ENCODE results near the gene XPC.
A peak's percentile ranks its signal among the peaks of the same experiment; 100 is the strongest.

Gene XPC

DNA sequence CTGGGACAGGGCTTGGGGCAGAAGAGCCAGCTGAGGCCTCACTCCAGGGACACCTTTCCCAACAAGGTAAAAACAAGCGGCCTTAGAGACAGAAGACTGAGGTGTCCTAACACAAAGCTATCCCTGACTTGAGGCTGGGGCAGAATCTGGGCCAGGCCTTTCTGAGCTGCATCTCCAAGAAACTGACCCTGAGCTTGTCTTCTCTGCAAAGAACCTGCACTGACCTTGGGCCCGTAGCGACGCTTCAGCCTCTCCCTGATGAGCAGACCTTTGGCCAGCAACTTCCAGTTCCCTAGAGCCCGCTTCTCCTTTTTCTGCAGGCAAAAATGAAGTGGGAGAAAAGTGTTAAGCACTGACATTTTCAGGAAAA is 31.4 kb downstream of the XPC start:
- H3K4me3 ChIP-seq (ENCODE audit: low read depth, low read length), result no peak overlapping the region
- no peak for TF ChIP-seq CTCF (IDR thresholded peaks at IDR 0.05; ENCODE audit: low read depth, low read length, missing control alignments)
- no peak for DNase-seq (ENCODE audit: low read depth)

DNA sequence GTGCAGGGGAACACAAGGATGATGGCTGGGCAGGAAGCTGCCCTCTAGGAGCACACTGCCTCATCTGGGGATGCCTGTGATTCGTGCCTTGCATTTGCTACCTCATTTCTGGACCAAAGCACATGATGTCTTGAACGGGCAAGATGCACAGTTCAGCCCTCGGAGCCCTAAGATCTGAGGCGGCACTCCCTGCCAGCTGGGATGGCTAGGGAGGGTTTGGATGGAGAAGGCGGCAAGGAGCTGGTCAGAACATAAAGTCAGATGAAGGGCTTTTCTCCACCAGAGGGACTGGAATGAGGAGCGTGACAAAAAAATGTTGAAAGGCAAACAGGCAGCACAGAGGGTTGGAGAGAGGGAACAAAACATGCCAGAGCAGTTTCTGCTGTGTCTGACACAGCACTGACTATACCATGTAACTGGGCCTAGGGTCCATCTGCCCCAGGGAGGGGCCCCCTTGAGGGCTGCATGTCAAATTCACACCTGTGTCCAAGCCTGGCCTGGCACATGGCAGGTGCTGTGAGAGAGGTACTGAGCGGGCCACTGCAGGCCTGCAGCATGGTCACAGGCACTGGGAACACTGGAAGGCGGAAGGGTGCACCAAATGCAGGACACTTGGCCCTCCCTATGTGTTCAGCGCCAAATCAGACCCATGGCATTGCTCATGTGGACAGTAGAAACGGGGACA is 31.9 kb downstream of the XPC start:
- TF ChIP-seq CTCF (IDR thresholded peaks at IDR 0.05; ENCODE audit: low read depth, low read length, missing control alignments), result no peak
- no peak for DNase-seq (ENCODE audit: low read depth)

GRCh38 chr3:14145670-14146380 is 32.6 kb downstream of the XPC start:
- DNase-seq (ENCODE audit: low read depth), result no peak
- no peak for TF ChIP-seq CTCF (IDR thresholded peaks at IDR 0.05; ENCODE audit: low read depth, low read length, missing control alignments)
- H3K4me3 ChIP-seq (ENCODE audit: low read depth, low read length), result no peak overlapping the region

More for the DNA sequence above, 31.9 kb downstream of the XPC start:
- H3K4me3 ChIP-seq (ENCODE audit: low read depth, low read length), result no peak overlapping the region

DNA sequence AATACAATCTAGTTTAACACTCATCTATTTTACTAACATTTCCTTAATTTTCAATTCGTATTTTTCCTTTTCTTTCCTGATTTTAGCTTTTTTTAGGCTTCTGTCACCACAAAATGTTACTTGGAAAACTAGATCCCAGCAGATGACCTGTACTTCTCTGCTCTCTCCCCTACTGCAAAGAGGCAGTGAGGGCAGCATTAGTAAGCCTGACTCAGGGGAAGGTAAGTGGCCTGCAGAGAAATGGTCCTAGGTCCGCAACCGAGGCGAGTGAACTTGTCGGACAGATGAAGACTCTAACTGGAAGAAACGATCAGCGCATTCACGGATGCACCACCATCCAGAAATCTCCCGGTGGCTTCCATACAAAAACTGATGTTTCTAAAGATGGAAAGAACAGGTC is 33.2 kb downstream of the XPC start:
- TF ChIP-seq CTCF (IDR thresholded peaks at IDR 0.05; ENCODE audit: low read depth, low read length, missing control alignments), result no peak
- H3K4me3 ChIP-seq (ENCODE audit: low read depth, low read length), result no peak overlapping the region
- no peak for DNase-seq (ENCODE audit: low read depth)

GRCh38 chr3:14144423-14145075 is 33.9 kb downstream of the XPC start:
- DNase-seq (ENCODE audit: low read depth), result peak; percentile 66
- TF ChIP-seq CTCF (IDR thresholded peaks at IDR 0.05; ENCODE audit: low read depth, low read length, missing control alignments), result no peak

GRCh38 chr3:14143271-14144225 is 34.9 kb downstream of the XPC start:
- DNase-seq (ENCODE audit: low read depth), result no peak
- no peak for TF ChIP-seq CTCF (IDR thresholded peaks at IDR 0.05; ENCODE audit: low read depth, low read length, missing control alignments)
- no peak overlapping the region for H3K4me3 ChIP-seq (ENCODE audit: low read depth, low read length)

More at GRCh38 chr3:14144423-14145075, 33.9 kb downstream of the XPC start:
- no peak overlapping the region for H3K4me3 ChIP-seq (ENCODE audit: low read depth, low read length)
